ENCODE measurements around the gene MYBPH. TPM values are rescaled to one million over a fixed set of nuclear protein-coding genes. Genes with fewer than 3 reads are reported as not detected.

MYBPH gene
- total RNA-seq, 4 donors from 2014 or later = not detected

GRCh38 chr1:203174324-203174985 is 1.2 kb downstream of the MYBPH start:
- TF ChIP-seq CTCF (IDR thresholded peaks at IDR 0.05; ENCODE audit: low read depth) = no peak

- TF ChIP-seq CTCF (IDR thresholded peaks at IDR 0.05; ENCODE audit: low read depth) = no peak
Measured at GRCh38 chr1:203173566-203173965, 2.1 kb downstream of the MYBPH start.

- no peak for TF ChIP-seq CTCF (IDR thresholded peaks at IDR 0.05; ENCODE audit: low read depth)
Measured at GRCh38 chr1:203173011-203173555, 2.5 kb downstream of the MYBPH start.

- no peak for TF ChIP-seq CTCF (IDR thresholded peaks at IDR 0.05; ENCODE audit: low read depth)
Measured at GRCh38 chr1:203172184-203173010, 3.2 kb downstream of the MYBPH start.

- TF ChIP-seq CTCF (IDR thresholded peaks at IDR 0.05; ENCODE audit: low read depth) = no peak
Measured at GRCh38 chr1:203171341-203172183, 4.1 kb downstream of the MYBPH start.

GRCh38 chr1:203170625-203171330 is 4.8 kb downstream of the MYBPH start:
- TF ChIP-seq CTCF (IDR thresholded peaks at IDR 0.05; ENCODE audit: low read depth) = no peak

Data from subcutaneous adipose tissue (tissue), 4 donors.